Thyroid gland (tissue), 4 donors: ENCODE measurements around the gene RALGAPA1. TPM values are rescaled to one million over a fixed set of nuclear protein-coding genes. Genes with fewer than 3 reads are reported as not detected.

Experiments used
- DNase-seq, 2 donors: peaks; one replicate each; pipeline ENCODE4 v3.0.0-alpha.2; 2019
- H3K27ac ChIP-seq, 3 donors: fragments of 200-600 bp; sonication (generic); 1 replicate in 2 of 3; 2 replicates in 1 of 3; pipeline ENCODE4 v1.5.1; 2016 to 2019; ENCODE audit warnings: mild to moderate bottlenecking in 1 of 3, moderate library complexity in 1 of 3
- H3K27me3 ChIP-seq: fragments of 200-600 bp; sonication (generic); one replicate; pipeline ENCODE4 v1.5.1; 2019
- H3K36me3 ChIP-seq, 2 donors: fragments of 200-600 bp; sonication (generic); one replicate each; pipeline ENCODE4 v1.5.1; 2016 to 2019
- H3K4me1 ChIP-seq, 2 donors: fragments of 200-600 bp; sonication (generic); one replicate each; pipeline ENCODE4 v1.5.1; 2017 to 2019
- H3K4me3 ChIP-seq, 3 donors: fragments of 200-600 bp; sonication (generic); replicated peaks in 1 of 3; 1 replicate in 2 of 3; 2 replicates in 1 of 3; pipeline ENCODE4 v1.5.1; 2016; ENCODE audit warnings: mild to moderate bottlenecking in 1 of 3
- H3K9me3 ChIP-seq: fragments of 200-600 bp; sonication (generic); one replicate; pipeline ENCODE4 v1.5.1; 2017
- CTCF ChIP-seq, 6 experiments: fragments of 200-600 bp in 3 of 6; fragments of 450-650 bp in 3 of 6; sonication (generic) in 3 of 6; IDR thresholded peaks; one replicate each; pipeline ENCODE4 v1.5.1; 2016 to 2019; ENCODE audit warnings: antibody characterized with exemption in 6 of 6, mild to moderate bottlenecking in 2 of 6, inconsistent platforms in 1 of 6, moderate library complexity in 1 of 6
- POLR2A ChIP-seq, 2 donors: fragments of 450-650 bp; IDR thresholded peaks; one replicate each; pipeline ENCODE4 v1.6.1; 2017; ENCODE audit warnings: antibody characterized with exemption in 2 of 2, mild to moderate bottlenecking in 2 of 2, moderate library complexity in 1 of 2
- WGBS, 2 donors: methylation state at CpG; one replicate each; pipeline ENCODE4 v1.1.5; 2017; 5-methylcytosine and 5-hydroxymethylcytosine counted together
- intact Hi-C: fragments of 100-400 bp; cut with DNase I; formaldehyde crosslinking; loops from one replicate; pipeline ENCODE4 v1.15.1; 2023
- total RNA-seq, 4 donors: library from RNA; depleted of rRNA; stranded (reverse); fragments of >200 nt; gene quantifications; one replicate each; pipeline ENCODE4 v1.2.3, GENCODE V29; 2016

RALGAPA1 gene
- total RNA-seq, 4 donors from 2014 or later = 95.6 to 137 (median 111) TPM

- no peaks in the 10 kb centered on the region for H3K27me3 ChIP-seq
- H3K36me3 ChIP-seq = no peaks in the 10 kb centered on the region
- intact Hi-C loops = no loop called here
- TF ChIP-seq POLR2A (IDR thresholded peaks at IDR 0.05) (no peak), CTCF (IDR thresholded peaks at IDR 0.05) (no peak)
- H3K4me3 ChIP-seq = no peak overlapping the region
- no peaks in the 10 kb centered on the region for H3K4me1 ChIP-seq
- WGBS, 2 donors = 73 to 80% methylated on average over 3 of the region's 3 CpGs
- DNase-seq = no peak
- H3K27ac ChIP-seq = no peak overlapping the region
- no peaks in the 10 kb centered on the region for H3K9me3 ChIP-seq
Measured at GRCh38 chr14:35696575-35696974, 112.5 kb downstream of the RALGAPA1 start.

GRCh38 chr14:35696119-35696518 is 113.0 kb downstream of the RALGAPA1 start:
- no peak for TF ChIP-seq POLR2A (IDR thresholded peaks at IDR 0.05)
- TF ChIP-seq CTCF (IDR thresholded peaks at IDR 0.05) = no peak
- Histone ChIP-seq H3K4me3 (no peak overlapping the region), H3K27me3 (no peaks in the 10 kb centered on the region), H3K9me3 (no peaks in the 10 kb centered on the region), H3K27ac (no peak overlapping the region), H3K4me1 (no peaks in the 10 kb centered on the region), H3K36me3 (no peaks in the 10 kb centered on the region)
- 93 to 97% methylated on average over 3 of the region's 3 CpGs for WGBS, 2 donors
- intact Hi-C loops = no loop called here
- no peak for DNase-seq

- 74 to 85% methylated on average over 1 of the region's 1 CpG for WGBS, 2 donors
- H3K9me3 ChIP-seq = no peaks in the 10 kb centered on the region
- no peak overlapping the region for H3K27ac ChIP-seq
- H3K36me3 ChIP-seq = no peaks in the 10 kb centered on the region
- intact Hi-C loops = no loop called here
- H3K4me1 ChIP-seq = no peaks in the 10 kb centered on the region
- TF ChIP-seq POLR2A (IDR thresholded peaks at IDR 0.05) = no peak
- TF ChIP-seq CTCF (IDR thresholded peaks at IDR 0.05) = no peak
- no peak for DNase-seq
- H3K4me3 ChIP-seq = no peak overlapping the region
- H3K27me3 ChIP-seq = no peaks in the 10 kb centered on the region
Measured at GRCh38 chr14:35695647-35696046, 113.4 kb downstream of the RALGAPA1 start.

- WGBS, 2 donors = 53 to 100% methylated on average over 1 of the region's 1 CpG
- no peak overlapping the region for H3K4me3 ChIP-seq
- no peaks in the 10 kb centered on the region for H3K4me1 ChIP-seq
- no peaks in the 10 kb centered on the region for H3K9me3 ChIP-seq
- no peaks in the 10 kb centered on the region for H3K36me3 ChIP-seq
- TF ChIP-seq POLR2A (IDR thresholded peaks at IDR 0.05) (no peak), CTCF (IDR thresholded peaks at IDR 0.05) (no peak)
- H3K27me3 ChIP-seq = no peaks in the 10 kb centered on the region
- no peak for DNase-seq
- intact Hi-C loops = no loop called here
- H3K27ac ChIP-seq = no peak overlapping the region
Measured at GRCh38 chr14:35695072-35695471, 114.0 kb downstream of the RALGAPA1 start.

- H3K4me1 ChIP-seq = no peaks in the 10 kb centered on the region
- intact Hi-C loops = no loop called here
- H3K27ac ChIP-seq = no peak overlapping the region
- DNase-seq = no peak
- TF ChIP-seq CTCF (IDR thresholded peaks at IDR 0.05) = no peak
- H3K4me3 ChIP-seq = no peak overlapping the region
- H3K9me3 ChIP-seq = no peaks in the 10 kb centered on the region
- H3K36me3 ChIP-seq = peaks cover 0 to 12% of the 10 kb centered on the region in 2 donors
- WGBS, 2 donors = 91 to 95% methylated on average over 3 of the region's 3 CpGs
- H3K27me3 ChIP-seq = no peaks in the 10 kb centered on the region
Measured at GRCh38 chr14:35689000-35689460, 120.1 kb downstream of the RALGAPA1 start.
